HG03060 (cell line): ENCODE data around the gene DNAJC5.
"Not testable (repeated sequence)": the region's sequence is repeated elsewhere in the genome, so short reads cannot be mapped to it uniquely, and the experiment has no call there.

Source experiments
- ATAC-seq: cut with Tn5 transposase; IDR thresholded peaks from one replicate; pipeline ENCODE4 v1.9.1; 2021; ENCODE audit warnings: low read depth, moderate number of reproducible peaks; ENCODE audit not compliant: unreplicated experiment

The DNAJC5 gene

GRCh38 chr20:63903796-63904561 is 9.1 kb downstream of the DNAJC5 start:
- ATAC-seq, result no peak

- ATAC-seq, result no peak
Observed at GRCh38 chr20:63908008-63908682, 13.2 kb downstream of the DNAJC5 start.

- no peak for ATAC-seq
Observed at GRCh38 chr20:63911176-63911575, 16.2 kb downstream of the DNAJC5 start.

- ATAC-seq, result no peak
Observed at GRCh38 chr20:63913768-63914167, 18.8 kb downstream of the DNAJC5 start.

- no peak for ATAC-seq
Observed at GRCh38 chr20:63915471-63915870, 20.5 kb downstream of the DNAJC5 start.

GRCh38 chr20:63916371-63916939 is 21.5 kb downstream of the DNAJC5 start:
- not testable (repeated sequence) for ATAC-seq

- ATAC-seq, result no peak
Observed at GRCh38 chr20:63917811-63918210, 22.9 kb downstream of the DNAJC5 start.

- no peak for ATAC-seq
Observed at GRCh38 chr20:63919130-63919529, 24.2 kb downstream of the DNAJC5 start.

GRCh38 chr20:63920226-63920625 is 25.3 kb downstream of the DNAJC5 start:
- no peak for ATAC-seq

GRCh38 chr20:63923651-63924050 is 28.7 kb downstream of the DNAJC5 start:
- ATAC-seq, result no peak

- no peak for ATAC-seq
Observed at GRCh38 chr20:63924241-63924640, 29.3 kb downstream of the DNAJC5 start.

- ATAC-seq, result no peak
Observed at GRCh38 chr20:63926298-63926697, 31.4 kb downstream of the DNAJC5 start.

GRCh38 chr20:63929071-63929470 is 34.1 kb downstream of the DNAJC5 start:
- ATAC-seq, result no peak

- ATAC-seq, result not testable (repeated sequence)
Observed at GRCh38 chr20:63929473-63929883, 34.6 kb downstream of the DNAJC5 start.

- ATAC-seq, result no peak
Observed at GRCh38 chr20:63930971-63931553, 36.1 kb downstream of the DNAJC5 start.

GRCh38 chr20:63931735-63932134 is 36.8 kb downstream of the DNAJC5 start:
- ATAC-seq, result no peak

- no peak for ATAC-seq
Observed at GRCh38 chr20:63932606-63933160, 37.8 kb downstream of the DNAJC5 start.

- no peak for ATAC-seq
Observed at GRCh38 chr20:63933646-63934045, 38.7 kb downstream of the DNAJC5 start.

- ATAC-seq, result no peak
Observed at GRCh38 chr20:63934271-63935068, 39.5 kb downstream of the DNAJC5 start.

GRCh38 chr20:63935447-63935846 is 40.5 kb downstream of the DNAJC5 start:
- ATAC-seq, result no peak
